Right lobe of liver (tissue), 6 donors: Measurements from ENCODE around the gene PLBD2. TPM values are rescaled to one million over a fixed set of nuclear protein-coding genes. Genes with fewer than 3 reads are reported as not detected.
A peak's percentile ranks its signal among the peaks of the same experiment; 100 is the strongest.

Experiments used
- ATAC-seq, 4 donors: fragments of 200-7000 bp; cut with Tn5 transposase; one replicate each; pipeline ENCODE4 v1.9.1; 2020; ENCODE audit warnings: mild to moderate bottlenecking in 4 of 4, moderate library complexity in 4 of 4
- DNase-seq, 3 donors: peaks; one replicate each; pipeline ENCODE4 v3.0.0-alpha.2; 2020
- H3K27ac ChIP-seq, 3 donors: fragments of 200-600 bp; one replicate each; pipeline ENCODE4 v1.8.0; 2022
- H3K27me3 ChIP-seq, 2 donors: fragments of 200-600 bp; one replicate each; pipeline ENCODE4 v1.8.0; 2022
- H3K36me3 ChIP-seq, 4 donors: fragments of 200-600 bp; sonication (generic) in 1 of 4; one replicate each; pipeline versions ENCODE4 v1.5.1 to v1.8.0; 2017 to 2022; ENCODE audit warnings: control low read depth in 1 of 4
- H3K4me1 ChIP-seq, 4 donors: fragments of 200-600 bp; sonication (generic) in 1 of 4; one replicate each; pipeline versions ENCODE4 v1.5.1 to v1.8.0; 2017 to 2022; ENCODE audit warnings: control low read depth in 1 of 4
- H3K4me3 ChIP-seq, 3 donors: fragments of 200-600 bp; one replicate each; pipeline ENCODE4 v1.8.0; 2022
- H3K9me3 ChIP-seq, 4 donors: fragments of 200-600 bp; sonication (generic) in 1 of 4; one replicate each; pipeline versions ENCODE4 v1.5.1 to v1.8.0; 2017 to 2022; ENCODE audit warnings: control low read depth in 1 of 4
- CTCF ChIP-seq, 4 donors: fragments of 200-600 bp in 3 of 4; fragments of 450-650 bp in 1 of 4; IDR thresholded peaks; one replicate each; pipeline versions ENCODE4 v1.5.1 to v1.8.0; 2016 to 2022; ENCODE audit warnings: antibody characterized with exemption in 4 of 4, mild to moderate bottlenecking in 2 of 4
- POLR2A ChIP-seq: fragments of 450-650 bp; IDR thresholded peaks from one replicate; pipeline ENCODE4 v1.6.1; 2017; ENCODE audit warnings: antibody characterized with exemption, mild to moderate bottlenecking
- WGBS: methylation state at CpG from one replicate; pipeline ENCODE4 v1.1.6; 2018; ENCODE audit warnings: low coverage, low lambda C conversion rate; ENCODE audit not compliant: insufficient coverage; ENCODE audit errors: missing lambda C conversion rate; 5-methylcytosine and 5-hydroxymethylcytosine counted together
- intact Hi-C, 2 donors: fragments of 100-400 bp; cut with DNase I; formaldehyde crosslinking; loops; one replicate each; pipeline versions ENCODE4 v1.11.2 to v1.14.1; 2022
- total RNA-seq, 6 experiments: library from RNA; depleted of rRNA in 2 of 6; stranded (reverse); fragments of >200 nt in 2 of 6; fragmentation: NEBNext Ultra II Directional in 3 of 6; extraction: Animal tissue kit (Norgen Biotek cat#: 25700) in 3 of 6; gene quantifications; one replicate each; pipeline versions ENCODE4 v1.1.0 to v1.2.4, GENCODE V29; 2016 to 2023
- donor health status: DM: no; HTN: yes; CAD: no.
- donor health status: DM: no; HTN: no; CAD: no.
- donor health status: DM: no; HTN: no; CAD: no.
- donor health status: DM: no; HTN: yes; CAD: no.
- donor health status: DM: no; HTN: yes; CAD: no.

PLBD2 gene
- total RNA-seq, 6 experiments from 2014 or later, result 18.4 to 34.1 (median 28.8) TPM

- no peak overlapping the region for H3K27ac ChIP-seq
- no peaks in the 10 kb centered on the region for H3K27me3 ChIP-seq
- intact Hi-C loops, result no loop called here
- DNase-seq (no peak), ATAC-seq (no peak)
- TF ChIP-seq POLR2A (peak; percentile 51), CTCF (IDR thresholded peaks at IDR 0.05) (no peak)
- peaks cover 0 to 61% (median 29%) of the 10 kb centered on the region in 4 donors for H3K36me3 ChIP-seq
- H3K4me1 ChIP-seq, result no peaks in the 10 kb centered on the region
- no peaks in the 10 kb centered on the region for H3K9me3 ChIP-seq
- H3K4me3 ChIP-seq, result no peak overlapping the region
Measured at GRCh38 chr12:113396200-113396599, 37.8 kb downstream of the PLBD2 start.

- Histone ChIP-seq H3K9me3 (no peaks in the 10 kb centered on the region), H3K27me3 (no peaks in the 10 kb centered on the region), H3K4me3 (no peak overlapping the region), H3K36me3 (peaks cover 0 to 68% (median 29%) of the 10 kb centered on the region in 4 donors), H3K4me1 (no peaks in the 10 kb centered on the region), H3K27ac (no peak overlapping the region)
- DNase-seq (peak in 1 of 3 donors; percentile 69), ATAC-seq (peak in 2 of 4 donors; percentile 3 to 31)
- TF ChIP-seq CTCF (IDR thresholded peaks at IDR 0.05) (no peak), POLR2A (no peak)
- 69% methylated on average over 4 of the region's 16 CpGs for WGBS
- intact Hi-C loops, result no loop called here
Measured at GRCh38 chr12:113396828-113397496, 38.6 kb downstream of the PLBD2 start.

- no peak overlapping the region for H3K27ac ChIP-seq
- H3K4me3 ChIP-seq, result no peak overlapping the region
- DNase-seq (peak in 2 of 3 donors; percentile 66 to 71), ATAC-seq (peak in 3 of 4 donors; percentile 2 to 22 (median 3))
- H3K4me1 ChIP-seq, result no peaks in the 10 kb centered on the region
- intact Hi-C loops, result no loop called here
- no peaks in the 10 kb centered on the region for H3K27me3 ChIP-seq
- H3K9me3 ChIP-seq, result no peaks in the 10 kb centered on the region
- no peak for TF ChIP-seq CTCF (IDR thresholded peaks at IDR 0.05)
- peak; percentile 61 for TF ChIP-seq POLR2A
- peaks cover 0 to 71% (median 29%) of the 10 kb centered on the region in 4 donors for H3K36me3 ChIP-seq
- 62% methylated on average over 3 of the region's 10 CpGs for WGBS
Measured at GRCh38 chr12:113397497-113398197, 39.3 kb downstream of the PLBD2 start.

GRCh38 chr12:113398346-113399290 lies 40.2 kb downstream of the PLBD2 start:
- intact Hi-C loops, result no loop called here
- Histone ChIP-seq H3K9me3 (no peaks in the 10 kb centered on the region), H3K27ac (no peak overlapping the region), H3K4me3 (no peak overlapping the region), H3K4me1 (no peaks in the 10 kb centered on the region), H3K27me3 (no peaks in the 10 kb centered on the region), H3K36me3 (peaks cover 0 to 72% (median 29%) of the 10 kb centered on the region in 4 donors)
- DNase-seq (peak in 2 of 3 donors; percentile 71 to 77), ATAC-seq (peak in 3 of 4 donors; percentile 9 to 37 (median 26))
- TF ChIP-seq POLR2A, result no peak
- WGBS, result 87% methylated on average over 3 of the region's 26 CpGs
